ENCODE data around the gene TSPEAR.

The TSPEAR gene

DNA sequence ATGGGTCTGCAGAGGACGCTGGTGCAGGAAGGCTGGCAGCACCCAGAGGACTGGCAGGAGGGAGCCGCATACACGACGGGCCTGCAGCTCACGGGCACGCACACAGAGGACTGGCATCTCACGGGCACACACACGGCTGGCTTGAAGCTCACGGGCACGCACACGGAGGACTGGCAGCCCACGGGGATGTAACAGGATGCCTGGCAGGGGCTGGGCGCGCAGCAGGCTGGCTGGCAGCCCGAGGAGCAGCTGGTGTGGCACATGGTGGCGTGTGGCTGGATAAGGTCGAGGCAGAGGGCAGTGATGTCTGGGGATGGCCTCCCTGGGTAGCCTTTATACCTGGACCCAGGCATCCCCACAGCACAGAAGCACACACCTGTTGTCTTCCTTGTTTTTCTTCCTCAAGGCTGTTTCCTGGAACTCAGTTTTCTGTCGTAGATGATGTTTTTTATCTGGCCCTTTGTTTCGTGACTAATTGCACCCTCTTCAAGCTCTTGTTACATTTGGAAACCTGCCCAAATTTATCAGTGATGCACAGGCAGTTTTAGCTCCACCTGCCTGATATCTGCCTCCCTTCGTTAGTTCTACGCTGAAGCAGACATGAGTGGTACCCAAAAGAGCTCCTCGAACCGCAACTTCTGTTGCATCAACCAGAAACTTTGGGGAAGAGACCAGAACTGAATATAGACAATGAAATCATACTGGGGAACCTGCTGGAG is 29.4 kb downstream of the TSPEAR start, which contains the start of gene KRTAP12-1:
KRTAP12-1 (minus strand) TSS at position 303 of the 719 bp plus-strand sequence; CDS start at position 263, 40 bp downstream.
- H3K4me3 ChIP-seq (replicated peaks; ENCODE audit: low read depth, low read length): no peak within 1 kb of the TSS
- TF ChIP-seq, protein P1, sequence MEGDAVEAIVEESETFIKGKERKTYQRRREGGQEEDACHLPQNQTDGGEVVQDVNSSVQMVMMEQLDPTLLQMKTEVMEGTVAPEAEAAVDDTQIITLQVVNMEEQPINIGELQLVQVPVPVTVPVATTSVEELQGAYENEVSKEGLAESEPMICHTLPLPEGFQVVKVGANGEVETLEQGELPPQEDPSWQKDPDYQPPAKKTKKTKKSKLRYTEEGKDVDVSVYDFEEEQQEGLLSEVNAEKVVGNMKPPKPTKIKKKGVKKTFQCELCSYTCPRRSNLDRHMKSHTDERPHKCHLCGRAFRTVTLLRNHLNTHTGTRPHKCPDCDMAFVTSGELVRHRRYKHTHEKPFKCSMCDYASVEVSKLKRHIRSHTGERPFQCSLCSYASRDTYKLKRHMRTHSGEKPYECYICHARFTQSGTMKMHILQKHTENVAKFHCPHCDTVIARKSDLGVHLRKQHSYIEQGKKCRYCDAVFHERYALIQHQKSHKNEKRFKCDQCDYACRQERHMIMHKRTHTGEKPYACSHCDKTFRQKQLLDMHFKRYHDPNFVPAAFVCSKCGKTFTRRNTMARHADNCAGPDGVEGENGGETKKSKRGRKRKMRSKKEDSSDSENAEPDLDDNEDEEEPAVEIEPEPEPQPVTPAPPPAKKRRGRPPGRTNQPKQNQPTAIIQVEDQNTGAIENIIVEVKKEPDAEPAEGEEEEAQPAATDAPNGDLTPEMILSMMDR (IDR thresholded peaks at IDR 0.05; ENCODE audit: low read length, missing control alignments): no peak
- DNase-seq (ENCODE audit: low read depth): no peak

DNA sequence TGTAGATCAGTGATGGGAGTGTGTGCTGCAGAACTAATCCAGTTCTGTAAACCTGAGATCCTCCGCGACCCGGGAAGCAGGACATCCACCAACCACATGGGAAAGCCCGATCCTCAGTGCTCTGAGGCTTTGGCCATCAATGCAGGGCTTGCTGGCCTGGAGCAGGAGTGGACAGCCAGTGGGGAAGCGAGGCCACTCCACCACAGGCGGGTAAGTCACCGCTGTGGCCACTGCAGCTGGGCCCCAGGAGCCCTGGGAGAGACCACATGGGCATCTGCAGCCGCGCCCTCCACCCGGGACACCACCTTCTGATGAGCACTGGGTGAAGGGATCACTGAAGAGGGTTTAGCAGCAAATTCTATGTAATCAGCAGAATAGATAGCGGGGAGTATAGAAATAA is 30.2 kb downstream of the TSPEAR start:
- DNase-seq (ENCODE audit: low read depth): no peak
- TF ChIP-seq, protein P1 (IDR thresholded peaks at IDR 0.05; ENCODE audit: low read length, missing control alignments): no peak
- no peak overlapping the region for H3K4me3 ChIP-seq (replicated peaks; ENCODE audit: low read depth, low read length)

DNA sequence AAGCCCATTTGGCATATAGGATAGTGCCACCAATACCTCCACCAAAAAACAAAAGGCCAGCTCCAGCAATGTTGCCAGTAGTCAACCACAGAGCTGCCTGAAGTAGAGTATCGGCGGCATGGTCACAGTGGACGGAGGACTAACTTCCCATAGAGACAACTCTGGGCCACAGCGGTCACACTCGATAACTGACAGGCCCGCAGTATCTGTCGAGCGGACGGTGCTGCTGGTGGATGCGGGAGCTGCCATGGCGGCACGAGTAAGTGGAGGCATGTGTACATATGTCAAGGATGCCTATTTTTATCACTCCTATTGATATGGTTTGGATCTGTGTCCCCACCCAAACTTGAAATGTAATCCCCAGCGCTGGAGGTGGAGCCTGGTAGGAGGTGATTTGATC is 33.5 kb downstream of the TSPEAR start:
- TF ChIP-seq, protein P1 (IDR thresholded peaks at IDR 0.05; ENCODE audit: low read length, missing control alignments): no peak
- H3K4me3 ChIP-seq (replicated peaks; ENCODE audit: low read depth, low read length): no peak overlapping the region
- DNase-seq (ENCODE audit: low read depth): no peak

DNA sequence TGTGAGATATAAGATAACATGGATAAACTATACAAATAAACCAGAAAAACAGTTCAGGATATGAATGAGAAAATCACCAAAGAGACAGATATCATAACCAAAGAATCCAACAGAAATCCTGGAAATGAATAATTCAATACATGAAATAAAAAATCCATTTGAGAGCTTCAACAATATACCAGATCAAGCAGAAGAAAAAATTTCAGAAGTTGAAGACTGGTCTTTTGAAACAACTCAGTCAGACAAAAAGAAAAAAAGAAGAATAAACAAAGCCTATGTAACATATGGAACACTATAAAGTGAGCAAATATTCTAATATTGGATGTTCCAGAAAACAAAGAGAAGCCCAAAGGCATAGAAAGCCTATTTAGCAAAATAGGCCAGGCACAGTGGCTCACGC is 39.5 kb downstream of the TSPEAR start:
- no peak for DNase-seq (ENCODE audit: low read depth)
- TF ChIP-seq, protein P1 (IDR thresholded peaks at IDR 0.05; ENCODE audit: low read length, missing control alignments): no peak
- no peak overlapping the region for H3K4me3 ChIP-seq (replicated peaks; ENCODE audit: low read depth, low read length)

DNA sequence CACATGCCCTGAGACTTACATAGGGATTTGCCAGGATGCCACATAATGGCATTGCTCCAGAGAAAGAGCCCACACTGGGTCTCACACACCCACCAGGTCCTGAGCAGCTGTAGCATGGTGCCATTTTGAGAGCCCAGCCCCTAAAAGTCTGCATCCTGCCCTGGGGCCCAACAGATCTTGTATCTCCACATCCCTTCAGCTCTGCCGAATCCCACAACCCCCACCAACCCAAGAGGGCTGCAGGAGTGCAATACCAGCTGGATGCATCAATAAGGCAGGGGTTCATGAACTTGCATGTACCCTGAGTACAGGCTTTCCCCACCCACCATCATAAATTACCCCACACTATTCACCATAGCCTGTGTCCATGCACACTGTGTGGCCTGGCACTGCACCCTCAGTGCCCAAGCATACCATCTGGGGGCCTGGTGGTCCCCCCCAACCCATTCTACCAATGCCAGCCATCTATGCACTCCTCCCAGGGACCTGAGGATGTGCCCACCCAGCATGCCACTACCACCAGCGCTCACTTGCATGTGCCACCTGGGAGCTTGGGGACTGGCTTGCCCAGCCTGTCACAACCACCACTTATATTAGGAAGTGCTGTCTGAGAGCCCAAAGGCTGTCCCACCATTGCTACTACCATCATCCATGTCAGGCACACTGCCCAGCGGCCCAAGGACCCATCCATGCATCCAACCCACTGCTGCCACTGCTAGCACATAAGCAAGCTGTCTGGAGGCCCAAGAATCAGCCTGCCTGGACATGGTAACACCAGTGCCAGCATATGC is 40.5 kb downstream of the TSPEAR start:
- TF ChIP-seq, protein P1 (IDR thresholded peaks at IDR 0.05; ENCODE audit: low read length, missing control alignments): no peak
- DNase-seq (ENCODE audit: low read depth): no peak
- H3K4me3 ChIP-seq (replicated peaks; ENCODE audit: low read depth, low read length): no peak overlapping the region

DNA sequence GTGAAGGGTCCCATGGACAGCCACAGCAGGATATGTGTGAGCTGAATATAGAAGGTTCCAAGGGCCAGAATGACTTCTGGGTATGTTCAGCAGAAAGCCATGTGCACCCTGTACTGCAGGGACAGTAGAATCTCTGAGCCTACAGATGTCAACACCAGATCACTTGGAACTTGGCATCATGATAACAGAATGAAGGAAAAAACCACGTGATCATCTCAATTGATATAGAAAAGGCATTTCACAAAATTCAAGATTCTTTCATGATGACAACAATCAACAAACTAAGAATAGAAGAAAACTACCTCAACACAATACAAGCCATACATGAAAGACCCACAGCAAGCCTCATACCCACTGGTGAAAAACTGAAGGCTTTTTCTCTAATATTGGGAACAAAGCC is 43.8 kb downstream of the TSPEAR start:
- TF ChIP-seq, protein P1 (IDR thresholded peaks at IDR 0.05; ENCODE audit: low read length, missing control alignments): no peak
- DNase-seq (ENCODE audit: low read depth): no peak
- no peak overlapping the region for H3K4me3 ChIP-seq (replicated peaks; ENCODE audit: low read depth, low read length)

Measured in fibroblast of pulmonary artery (primary cell).